Hematopoietic multipotent progenitor cell (in vitro differentiated cells): Measurements from ENCODE around the gene RIMS3. TPM values are rescaled to one million over a fixed set of nuclear protein-coding genes. Genes with fewer than 3 reads are reported as not detected.
"Not testable (repeated sequence)": the region's sequence is repeated elsewhere in the genome, so short reads cannot be mapped to it uniquely, and the experiment has no call there.

Experiments used
- DNase-seq, 3 donors: peaks; one replicate each; pipeline ENCODE4 v3.0.0-alpha.2; 2011 to 2015; ENCODE audit warnings: low read depth in 2 of 3, low spot score in 2 of 3
- total RNA-seq: library from RNA; depleted of rRNA; stranded (reverse); fragments of >200 nt; gene quantifications from one replicate; pipeline ENCODE4 v1.2.3, GENCODE V29; 2012

RIMS3 gene
- total RNA-seq, result 1.9 TPM

GRCh38 chr1:40665335-40666171, at the start of gene RIMS3:
RIMS3 (minus strand) TSS chr1:40665682; CDS start chr1:40641925, 23,757 bp downstream.
- DNase-seq, result peak; percentile 68 to 72 (median 70)

DNA sequence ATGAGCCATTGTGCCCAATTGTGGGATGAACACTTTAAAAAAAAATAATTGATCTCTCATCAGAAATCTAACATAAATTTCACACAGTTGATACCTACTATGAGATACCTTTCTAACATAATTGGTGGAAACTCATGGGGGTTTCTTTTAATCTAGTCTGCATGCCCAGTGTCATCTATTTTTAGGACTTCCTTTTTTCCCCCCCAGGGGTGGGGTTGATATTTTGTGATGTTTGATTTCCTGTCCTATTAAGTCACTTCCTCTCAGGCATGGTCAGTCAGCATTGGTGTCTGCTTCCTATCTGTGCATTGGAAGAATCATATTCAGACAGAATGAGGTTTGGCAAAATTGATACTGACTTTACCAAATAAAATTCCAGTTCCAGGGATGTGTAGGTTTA, 47.5 kb upstream of the RIMS3 start:
- DNase-seq, result peak in 2 of 3 donors; percentile 54 to 64

GRCh38 chr1:40712405-40712944, 47.0 kb upstream of the RIMS3 start:
- DNase-seq, result no peak

GRCh38 chr1:40711465-40712404, 46.3 kb upstream of the RIMS3 start:
- no peak for DNase-seq

DNA sequence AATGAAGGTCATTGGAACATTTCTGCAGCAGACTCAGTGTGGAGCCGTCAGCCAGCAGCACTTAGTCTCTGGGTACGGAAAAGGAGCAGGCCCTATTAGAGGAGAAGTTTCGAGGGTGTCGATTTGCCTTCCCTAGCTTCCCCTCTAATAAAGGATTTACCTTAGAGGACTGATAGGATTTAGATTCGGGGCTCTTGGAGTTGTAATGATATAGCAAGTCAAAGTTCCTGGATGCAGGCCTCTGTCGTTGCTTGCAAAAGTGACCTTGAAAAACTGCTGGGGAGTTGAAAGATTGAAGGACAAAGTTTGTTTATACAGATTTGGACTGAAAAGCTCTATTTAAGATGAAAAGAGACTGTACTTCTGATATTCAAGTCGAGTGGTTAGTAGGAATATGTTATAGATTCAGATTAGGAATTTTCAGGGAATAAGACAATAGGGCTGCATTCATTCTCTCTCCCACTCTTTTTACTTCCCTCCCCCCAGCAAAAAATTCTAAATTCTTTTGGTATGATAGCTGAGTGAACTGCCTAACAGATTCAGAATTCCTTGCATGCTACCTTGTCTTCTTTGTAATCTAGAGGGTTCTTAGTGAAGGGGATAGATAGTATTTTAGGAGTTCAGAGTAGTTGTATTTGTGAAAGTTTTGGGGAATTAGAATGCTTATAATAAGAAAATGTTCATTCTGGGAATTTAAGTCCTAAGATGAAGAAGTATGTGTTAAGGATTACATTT, 45.3 kb upstream of the RIMS3 start:
- DNase-seq, result no peak

DNA sequence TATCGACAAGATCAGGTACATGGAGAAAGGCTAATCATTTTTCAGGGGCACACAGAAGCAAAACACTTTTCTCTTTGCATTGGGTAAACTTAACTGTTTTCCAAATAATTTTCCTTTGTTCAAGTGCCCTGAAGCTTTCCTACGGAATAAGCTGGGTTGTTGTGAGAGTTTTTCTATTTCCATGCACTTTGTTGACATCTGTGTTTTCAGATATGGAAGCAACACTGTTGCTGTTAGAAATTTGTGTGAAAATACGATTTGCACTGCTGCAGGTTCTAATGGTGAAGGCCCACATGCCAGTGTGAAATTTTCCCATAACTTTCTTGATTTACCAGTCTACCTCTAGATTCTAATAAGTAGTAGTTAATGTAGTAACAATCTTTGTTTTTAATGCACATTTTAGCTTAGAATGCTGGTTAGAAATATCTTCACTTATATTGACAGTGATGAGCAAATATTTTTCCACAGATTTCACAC, 44.4 kb upstream of the RIMS3 start:
- DNase-seq, result no peak

DNA sequence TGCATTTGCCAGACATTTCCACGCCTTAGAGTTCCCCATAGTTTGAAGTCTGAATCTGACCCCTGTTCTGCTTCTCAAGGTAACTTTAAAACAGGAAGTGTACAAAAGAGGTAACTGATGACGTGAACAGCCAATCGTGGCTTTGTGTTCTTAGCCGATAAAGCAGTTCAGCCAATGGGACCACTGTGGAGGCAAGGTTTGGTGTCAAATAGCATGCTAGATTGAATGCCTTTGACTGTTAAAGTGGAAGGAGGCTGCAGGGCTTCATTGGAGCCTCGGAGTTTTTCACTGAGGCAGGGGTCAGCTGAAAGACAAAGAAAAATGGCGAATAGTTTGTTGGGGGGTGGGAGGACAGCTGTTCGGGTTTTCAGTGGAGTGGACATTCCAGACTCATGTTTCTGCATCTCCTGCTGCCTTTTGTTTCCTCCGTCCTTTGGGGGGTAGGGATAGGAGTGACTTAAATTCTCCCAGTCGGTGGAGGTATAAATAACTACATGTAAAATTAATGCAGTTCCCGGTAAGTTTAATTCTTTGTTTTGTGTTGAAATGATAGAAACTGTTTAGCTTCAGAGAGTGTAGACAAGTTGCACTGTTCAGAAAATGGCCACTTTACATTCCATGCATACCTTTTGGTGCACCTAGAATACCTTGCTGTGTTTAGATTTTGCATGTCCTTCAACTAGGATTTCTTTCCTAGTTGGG, 43.8 kb upstream of the RIMS3 start:
- DNase-seq, result peak; percentile 55 to 96 (median 91)

GRCh38 chr1:40708750-40709099, 43.2 kb upstream of the RIMS3 start:
- no peak for DNase-seq

GRCh38 chr1:40706626-40707025, 41.1 kb upstream of the RIMS3 start:
- no peak for DNase-seq

- DNase-seq, result no peak
These were observed 39.6 kb upstream of the RIMS3 start for GRCh38 chr1:40704817-40705733.

GRCh38 chr1:40703316-40703715, 37.8 kb upstream of the RIMS3 start:
- DNase-seq, result no peak

DNA sequence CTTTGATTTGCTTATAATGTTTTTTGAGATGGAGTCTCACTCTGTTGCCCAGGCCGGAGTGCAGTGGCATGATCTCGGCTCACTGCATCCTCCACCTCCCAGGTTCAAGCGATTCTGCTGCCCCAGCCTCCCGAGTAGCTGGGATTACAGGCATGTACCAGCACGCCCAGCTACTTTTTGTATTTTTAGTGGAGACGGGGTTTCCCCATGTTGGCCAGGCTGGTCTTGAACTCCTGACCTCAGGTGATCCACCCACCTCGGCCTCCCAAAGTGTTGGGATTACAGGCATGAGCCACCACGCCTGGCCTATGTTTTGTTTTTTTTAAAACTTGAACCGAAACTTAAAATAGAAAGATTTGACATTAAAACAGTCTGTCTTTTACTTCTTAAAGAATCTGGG, 37.3 kb upstream of the RIMS3 start:
- DNase-seq, result not testable (repeated sequence)

DNA sequence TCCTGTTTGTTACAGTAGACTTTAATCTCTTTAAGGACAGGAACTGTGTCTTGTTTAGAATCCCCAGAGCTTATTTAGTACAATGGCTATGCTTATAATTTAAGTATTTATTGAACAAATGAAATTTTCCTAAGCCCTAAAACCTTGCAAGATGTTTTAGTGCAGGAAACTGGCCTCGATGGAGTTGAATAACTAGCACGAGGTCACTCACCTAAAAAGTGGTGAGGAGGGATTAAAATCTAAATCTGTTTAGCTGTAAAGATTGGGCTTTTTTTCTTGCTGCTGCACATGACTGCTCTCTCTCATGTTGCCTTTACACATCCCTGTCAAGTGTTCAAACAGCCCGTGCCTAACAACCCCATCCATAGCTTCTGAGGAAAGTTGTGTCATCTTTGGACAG, 36.2 kb upstream of the RIMS3 start:
- DNase-seq, result no peak

GRCh38 chr1:40699787-40700186, 34.3 kb upstream of the RIMS3 start:
- DNase-seq, result no peak

DNA sequence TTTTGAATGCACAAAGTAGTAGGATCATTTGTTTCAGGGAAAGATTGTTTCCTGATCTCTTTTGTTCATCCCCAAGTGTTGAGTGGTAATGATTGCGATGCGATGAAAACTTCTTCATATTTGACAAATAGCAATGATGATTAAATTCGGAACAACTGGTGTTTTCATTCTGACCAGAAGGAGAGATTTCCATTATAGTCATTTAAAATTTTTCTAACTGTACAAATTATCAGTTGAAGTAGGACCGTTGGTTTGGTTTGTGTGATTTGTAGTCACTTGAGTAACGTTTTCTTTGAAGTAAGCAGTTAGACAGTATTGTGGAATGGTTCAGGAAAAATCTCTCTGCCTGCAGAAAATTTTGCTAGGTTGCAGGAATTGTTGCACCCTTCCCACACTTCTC, 32.0 kb upstream of the RIMS3 start:
- no peak for DNase-seq

DNA sequence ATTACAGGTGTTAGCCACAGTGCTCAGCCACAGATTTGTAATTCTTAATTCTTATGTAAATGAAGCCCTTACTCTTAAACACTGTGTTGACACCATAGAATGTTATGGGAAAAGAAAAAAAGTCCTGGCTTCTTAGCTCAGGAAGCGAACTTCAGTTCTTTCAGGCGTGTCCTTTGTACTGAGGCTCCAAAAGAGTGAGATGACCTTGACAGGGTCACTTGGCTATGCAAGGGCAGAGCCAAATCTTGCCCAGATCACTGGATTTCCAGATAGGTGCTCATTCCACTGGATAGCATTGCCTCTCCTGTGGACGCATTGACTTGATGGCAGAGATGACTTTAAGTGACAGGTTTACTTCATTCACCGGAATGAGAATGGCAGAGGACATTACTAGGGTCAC, 30.8 kb upstream of the RIMS3 start:
- no peak for DNase-seq

DNA sequence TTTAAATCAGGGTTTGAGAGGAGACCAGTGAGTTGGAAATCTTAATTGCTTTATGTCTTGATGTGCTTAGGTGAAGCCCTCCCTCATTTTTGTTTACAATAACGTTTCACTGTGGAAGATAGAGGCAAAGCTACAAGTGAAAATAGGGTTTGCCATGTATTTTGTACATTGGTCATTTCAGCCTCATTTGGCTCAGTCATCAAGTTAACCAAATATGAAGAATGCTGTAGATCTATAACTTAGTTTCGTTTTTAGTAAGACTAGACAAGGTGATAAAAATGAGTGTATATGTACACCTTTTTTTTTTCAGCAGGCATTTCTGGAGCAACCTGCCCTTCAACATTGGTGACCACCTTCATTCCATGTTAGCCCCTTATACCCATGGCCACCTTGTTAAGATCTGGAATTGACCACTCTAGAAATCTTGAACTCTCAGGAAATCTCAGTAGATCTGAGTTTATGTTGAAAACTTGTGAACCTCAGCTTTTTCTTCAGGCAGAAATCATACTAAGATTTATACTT, 28.9 kb upstream of the RIMS3 start:
- no peak for DNase-seq

DNA sequence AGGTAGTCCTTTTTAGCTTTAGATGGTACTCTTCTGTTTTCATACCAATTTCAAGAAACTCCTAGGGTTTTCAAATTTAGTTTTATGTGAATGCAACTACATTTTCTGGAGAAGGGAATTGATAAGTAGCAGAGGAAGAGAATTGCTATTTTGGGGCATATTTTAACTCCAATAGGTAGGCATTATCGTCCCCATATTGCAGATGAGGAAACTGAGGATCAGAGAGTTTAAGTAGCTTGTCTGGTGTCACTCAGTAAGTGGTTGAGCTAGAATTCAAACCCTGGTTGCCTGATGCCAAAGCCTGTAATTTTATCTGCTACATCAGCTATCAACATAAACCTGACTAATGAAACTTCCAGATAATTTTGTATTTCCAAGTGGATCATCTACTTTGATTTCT, 27.9 kb upstream of the RIMS3 start:
- DNase-seq, result no peak

DNA sequence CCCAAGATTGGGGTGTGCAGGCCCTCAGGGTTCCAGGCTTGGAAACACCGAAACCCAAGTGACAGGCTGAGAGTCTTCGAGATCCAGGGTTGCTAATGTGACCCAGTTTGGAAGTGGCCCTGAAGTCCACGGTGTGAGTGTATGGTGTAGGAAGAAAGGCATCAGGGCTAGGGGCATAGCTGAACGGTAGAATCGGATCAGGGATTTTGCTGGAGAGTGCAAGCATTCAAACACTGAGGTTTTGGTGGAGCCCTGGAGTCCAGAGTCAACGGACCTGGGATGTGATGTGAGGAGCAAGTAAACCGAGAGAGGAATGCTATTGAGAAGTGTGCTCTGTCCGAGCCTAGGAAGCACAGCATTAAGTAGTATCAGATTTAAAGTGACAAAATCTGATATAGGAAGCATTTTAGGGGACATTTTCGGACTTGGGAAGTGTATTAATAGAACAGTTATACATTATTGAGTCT, 27.0 kb upstream of the RIMS3 start:
- no peak for DNase-seq
